ENCODE results near the gene SLCO1A2. TPM values are rescaled to one million over a fixed set of nuclear protein-coding genes. Genes with fewer than 3 reads are reported as not detected.

The SLCO1A2 gene, protein sequence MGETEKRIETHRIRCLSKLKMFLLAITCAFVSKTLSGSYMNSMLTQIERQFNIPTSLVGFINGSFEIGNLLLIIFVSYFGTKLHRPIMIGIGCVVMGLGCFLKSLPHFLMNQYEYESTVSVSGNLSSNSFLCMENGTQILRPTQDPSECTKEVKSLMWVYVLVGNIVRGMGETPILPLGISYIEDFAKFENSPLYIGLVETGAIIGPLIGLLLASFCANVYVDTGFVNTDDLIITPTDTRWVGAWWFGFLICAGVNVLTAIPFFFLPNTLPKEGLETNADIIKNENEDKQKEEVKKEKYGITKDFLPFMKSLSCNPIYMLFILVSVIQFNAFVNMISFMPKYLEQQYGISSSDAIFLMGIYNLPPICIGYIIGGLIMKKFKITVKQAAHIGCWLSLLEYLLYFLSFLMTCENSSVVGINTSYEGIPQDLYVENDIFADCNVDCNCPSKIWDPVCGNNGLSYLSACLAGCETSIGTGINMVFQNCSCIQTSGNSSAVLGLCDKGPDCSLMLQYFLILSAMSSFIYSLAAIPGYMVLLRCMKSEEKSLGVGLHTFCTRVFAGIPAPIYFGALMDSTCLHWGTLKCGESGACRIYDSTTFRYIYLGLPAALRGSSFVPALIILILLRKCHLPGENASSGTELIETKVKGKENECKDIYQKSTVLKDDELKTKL
- not detected in 2 replicates for total RNA-seq

DNA sequence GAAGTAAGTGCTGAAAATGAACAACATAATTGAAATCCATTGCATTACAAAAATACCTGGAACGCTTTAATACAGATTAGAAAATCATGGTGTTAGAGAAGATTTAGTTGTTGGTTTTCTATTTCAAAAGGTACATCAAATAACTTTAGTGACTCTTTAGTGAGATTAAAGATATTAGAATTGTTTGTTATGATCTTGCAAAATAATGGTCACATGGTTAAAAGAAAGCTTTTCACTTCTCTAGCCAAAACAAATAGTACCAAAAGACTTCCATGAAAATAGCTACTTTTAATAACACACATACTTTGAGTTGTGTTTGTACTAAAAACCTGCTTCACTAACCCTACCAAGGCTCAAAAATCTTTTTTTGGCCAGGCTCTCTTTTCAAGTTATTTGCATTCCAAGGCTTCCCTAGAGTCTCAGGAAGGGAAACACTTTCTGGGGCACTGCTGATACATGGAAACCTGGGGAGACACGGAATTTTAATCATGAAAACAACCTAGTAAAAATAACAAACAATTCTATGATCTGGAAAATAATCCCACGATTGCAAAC, at the start of gene SLCO1A2:
Gene SLCO1A2 (minus strand): TSS at position 147 of the 555 bp plus-strand sequence. CDS start 270 bp downstream, outside the sequence.

DNA sequence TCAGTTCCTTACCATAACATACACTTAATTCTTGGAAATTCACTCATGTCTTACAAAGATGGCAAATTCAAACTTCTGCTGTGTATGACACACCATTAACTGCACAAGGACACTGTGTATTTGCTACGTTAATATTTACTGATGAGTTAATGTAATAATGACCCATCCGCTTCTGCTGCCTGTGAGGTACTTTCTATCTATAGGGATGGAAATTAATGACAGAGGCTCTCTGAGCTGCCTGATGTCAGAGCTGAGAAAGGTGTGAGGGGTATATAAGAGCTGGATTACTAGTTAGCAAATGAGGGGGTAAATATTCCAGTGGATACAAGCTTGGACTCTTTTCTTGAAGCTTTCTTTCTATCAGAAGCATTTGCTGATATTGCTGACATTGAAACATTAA, 37.9 kb upstream of the SLCO1A2 start, which contains the start of gene IAPP:
Gene IAPP (plus strand): TSS at position 301 of the 400 bp plus-strand sequence. CDS start 450 bp downstream, outside the sequence.

Other genes starting within 250 kb of the SLCO1A2 start
- not detected in 2 replicates for gene SLCO1B1, start 203.7 kb downstream of the SLCO1A2 start, total RNA-seq
- gene IAPP, start 38.0 kb upstream of the SLCO1A2 start, total RNA-seq, result not detected in 2 replicates
- gene PYROXD1, start 102.7 kb upstream of the SLCO1A2 start, total RNA-seq, result 11.2 and 15.9 TPM in 2 replicates
- gene RECQL, start 166.7 kb upstream of the SLCO1A2 start, total RNA-seq, result 96.2 and 108 TPM in 2 replicates
- 48.4 and 49.3 TPM in 2 replicates for gene GOLT1B, start 166.9 kb upstream of the SLCO1A2 start, total RNA-seq
- gene SPX, start 191.4 kb upstream of the SLCO1A2 start, total RNA-seq, result 0.25 and 0.26 TPM in 2 replicates

Measured in aortic smooth muscle cell (primary cell).